ENCODE results near the gene SPPL2C. TPM values are rescaled to one million over a fixed set of nuclear protein-coding genes. Genes with fewer than 3 reads are reported as not detected.

SPPL2C gene
- total RNA-seq, 1 donor from 2014 or later, result not detected

- Histone ChIP-seq H3K27me3 (ENCODE audit: control insufficient read depth, insufficient read depth, low read length) (peaks cover 42% of the 10 kb centered on the region), H3K36me3 (ENCODE audit: control insufficient read depth, insufficient read depth, low read length) (no peaks in the 10 kb centered on the region)
Measured at GRCh38 chr17:45833920-45834319, 10.8 kb upstream of the SPPL2C start.

DNA sequence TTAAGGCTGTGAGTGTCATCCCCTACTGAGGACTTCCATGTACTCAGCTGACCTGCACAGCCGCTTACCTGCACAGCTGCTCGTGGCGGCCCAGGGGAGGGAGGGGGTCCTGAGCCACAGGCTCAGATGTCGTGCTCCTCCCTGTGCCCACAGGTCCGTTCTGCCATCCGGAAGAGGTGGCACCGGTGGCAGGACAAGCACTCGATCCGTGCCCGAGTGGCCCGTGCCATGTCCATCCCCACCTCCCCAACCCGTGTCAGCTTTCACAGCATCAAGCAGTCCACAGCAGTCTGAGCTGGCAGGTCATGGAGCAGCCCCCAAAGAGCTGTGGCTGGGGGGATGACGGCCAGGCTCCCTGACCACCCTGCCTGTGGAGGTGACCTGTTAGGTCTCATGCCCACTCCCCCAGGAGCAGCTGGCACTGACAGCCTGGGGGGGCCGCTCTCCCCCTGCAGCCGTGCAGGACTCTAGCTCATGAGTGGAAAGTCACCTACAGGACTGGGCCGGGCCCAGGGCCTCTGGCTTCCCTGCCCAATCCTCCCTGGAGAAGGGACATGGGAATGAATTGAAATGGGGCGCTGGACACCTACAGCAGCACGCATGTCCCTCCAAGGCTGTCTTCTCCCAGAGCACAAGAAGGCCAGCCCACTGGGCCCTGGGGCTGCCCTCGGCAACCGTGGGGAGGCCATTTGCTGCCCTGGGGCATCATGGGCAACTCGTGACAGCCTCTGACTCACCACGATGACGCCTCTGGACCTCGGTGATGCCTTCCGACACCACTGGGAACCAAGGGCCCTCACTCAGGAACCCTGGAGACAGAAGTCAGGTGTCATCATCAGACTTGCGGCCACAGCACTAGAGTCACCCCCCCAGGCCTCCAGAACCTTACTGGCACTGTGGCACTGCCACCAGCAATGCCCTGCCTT, 9.9 kb upstream of the SPPL2C start:
- no peak for DNase-seq (ENCODE audit: low read depth)
- Histone ChIP-seq H3K4me3 (ENCODE audit: low read depth, low read length) (no peak overlapping the region), H3K27me3 (ENCODE audit: control insufficient read depth, insufficient read depth, low read length) (peaks cover 38% of the 10 kb centered on the region), H3K36me3 (ENCODE audit: control insufficient read depth, insufficient read depth, low read length) (no peaks in the 10 kb centered on the region)
- TF ChIP-seq, protein P1, sequence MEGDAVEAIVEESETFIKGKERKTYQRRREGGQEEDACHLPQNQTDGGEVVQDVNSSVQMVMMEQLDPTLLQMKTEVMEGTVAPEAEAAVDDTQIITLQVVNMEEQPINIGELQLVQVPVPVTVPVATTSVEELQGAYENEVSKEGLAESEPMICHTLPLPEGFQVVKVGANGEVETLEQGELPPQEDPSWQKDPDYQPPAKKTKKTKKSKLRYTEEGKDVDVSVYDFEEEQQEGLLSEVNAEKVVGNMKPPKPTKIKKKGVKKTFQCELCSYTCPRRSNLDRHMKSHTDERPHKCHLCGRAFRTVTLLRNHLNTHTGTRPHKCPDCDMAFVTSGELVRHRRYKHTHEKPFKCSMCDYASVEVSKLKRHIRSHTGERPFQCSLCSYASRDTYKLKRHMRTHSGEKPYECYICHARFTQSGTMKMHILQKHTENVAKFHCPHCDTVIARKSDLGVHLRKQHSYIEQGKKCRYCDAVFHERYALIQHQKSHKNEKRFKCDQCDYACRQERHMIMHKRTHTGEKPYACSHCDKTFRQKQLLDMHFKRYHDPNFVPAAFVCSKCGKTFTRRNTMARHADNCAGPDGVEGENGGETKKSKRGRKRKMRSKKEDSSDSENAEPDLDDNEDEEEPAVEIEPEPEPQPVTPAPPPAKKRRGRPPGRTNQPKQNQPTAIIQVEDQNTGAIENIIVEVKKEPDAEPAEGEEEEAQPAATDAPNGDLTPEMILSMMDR (IDR thresholded peaks at IDR 0.05; ENCODE audit: insufficient read depth, low read length, poor library complexity, severe bottlenecking), result no peak

More at GRCh38 chr17:45833920-45834319, 10.8 kb upstream of the SPPL2C start:
- H3K4me3 ChIP-seq (ENCODE audit: low read depth, low read length), result no peak overlapping the region
- TF ChIP-seq, protein P1 (IDR thresholded peaks at IDR 0.05; ENCODE audit: insufficient read depth, low read length, poor library complexity, severe bottlenecking), result no peak
- no peak for DNase-seq (ENCODE audit: low read depth)

- Histone ChIP-seq H3K27me3 (ENCODE audit: control insufficient read depth, insufficient read depth, low read length) (peaks cover 33% of the 10 kb centered on the region), H3K4me3 (ENCODE audit: low read depth, low read length) (no peak overlapping the region), H3K36me3 (ENCODE audit: control insufficient read depth, insufficient read depth, low read length) (no peaks in the 10 kb centered on the region)
- TF ChIP-seq, protein P1 (IDR thresholded peaks at IDR 0.05; ENCODE audit: insufficient read depth, low read length, poor library complexity, severe bottlenecking), result no peak
- DNase-seq (ENCODE audit: low read depth), result no peak
Measured at GRCh38 chr17:45835481-45835880, 9.2 kb upstream of the SPPL2C start.

GRCh38 chr17:45836047-45837044, 8.3 kb upstream of the SPPL2C start:
- H3K27me3 ChIP-seq (ENCODE audit: control insufficient read depth, insufficient read depth, low read length), result peaks cover 31% of the 10 kb centered on the region
- H3K4me3 ChIP-seq (ENCODE audit: low read depth, low read length), result no peak overlapping the region
- DNase-seq (ENCODE audit: low read depth), result no peak
- TF ChIP-seq, protein P1 (IDR thresholded peaks at IDR 0.05; ENCODE audit: insufficient read depth, low read length, poor library complexity, severe bottlenecking), result no peak
- H3K36me3 ChIP-seq (ENCODE audit: control insufficient read depth, insufficient read depth, low read length), result no peaks in the 10 kb centered on the region

DNA sequence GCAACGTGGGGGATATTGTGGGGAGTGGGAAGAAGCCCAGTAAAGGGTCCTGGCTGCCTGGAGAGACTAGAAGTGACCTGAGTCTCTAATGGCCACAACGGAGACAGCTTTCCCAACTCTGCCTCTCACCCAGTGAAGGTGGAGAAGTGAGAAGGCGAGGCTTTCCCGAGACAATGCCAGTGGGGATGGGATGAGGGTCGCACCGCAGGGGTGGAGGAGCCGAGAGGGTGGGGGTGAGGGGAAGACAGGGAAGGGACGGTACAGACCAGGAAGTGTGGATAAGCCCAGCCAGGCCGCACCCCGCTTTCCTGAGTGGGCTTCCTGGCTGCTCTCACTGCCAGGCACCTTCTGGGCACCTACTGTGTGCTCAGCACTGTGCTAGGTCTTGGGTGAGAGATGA, 7.5 kb upstream of the SPPL2C start:
- H3K4me3 ChIP-seq (ENCODE audit: low read depth, low read length), result no peak overlapping the region
- TF ChIP-seq, protein P1 (IDR thresholded peaks at IDR 0.05; ENCODE audit: insufficient read depth, low read length, poor library complexity, severe bottlenecking), result no peak
- no peaks in the 10 kb centered on the region for H3K36me3 ChIP-seq (ENCODE audit: control insufficient read depth, insufficient read depth, low read length)
- no peak for DNase-seq (ENCODE audit: low read depth)
- H3K27me3 ChIP-seq (ENCODE audit: control insufficient read depth, insufficient read depth, low read length), result peaks cover 29% of the 10 kb centered on the region
